Measurements from ENCODE around the gene HID1.
A peak's percentile ranks its signal among the peaks of the same experiment; 100 is the strongest.

Gene HID1

GRCh38 chr17:74950207-74950606, 22.4 kb downstream of the HID1 start:
- no peak for TF ChIP-seq CTCF (IDR thresholded peaks at IDR 0.05; ENCODE audit: extremely low read depth, missing control alignments)
- no peak for DNase-seq (ENCODE audit: low spot score)

GRCh38 chr17:74949455-74950115, 23.0 kb downstream of the HID1 start:
- no peak for TF ChIP-seq CTCF (IDR thresholded peaks at IDR 0.05; ENCODE audit: extremely low read depth, missing control alignments)
- DNase-seq (ENCODE audit: low spot score), result no peak

- no peak for TF ChIP-seq CTCF (IDR thresholded peaks at IDR 0.05; ENCODE audit: extremely low read depth, missing control alignments)
- DNase-seq (ENCODE audit: low spot score), result no peak
Observed at GRCh38 chr17:74947041-74947754, 25.4 kb downstream of the HID1 start.

DNA sequence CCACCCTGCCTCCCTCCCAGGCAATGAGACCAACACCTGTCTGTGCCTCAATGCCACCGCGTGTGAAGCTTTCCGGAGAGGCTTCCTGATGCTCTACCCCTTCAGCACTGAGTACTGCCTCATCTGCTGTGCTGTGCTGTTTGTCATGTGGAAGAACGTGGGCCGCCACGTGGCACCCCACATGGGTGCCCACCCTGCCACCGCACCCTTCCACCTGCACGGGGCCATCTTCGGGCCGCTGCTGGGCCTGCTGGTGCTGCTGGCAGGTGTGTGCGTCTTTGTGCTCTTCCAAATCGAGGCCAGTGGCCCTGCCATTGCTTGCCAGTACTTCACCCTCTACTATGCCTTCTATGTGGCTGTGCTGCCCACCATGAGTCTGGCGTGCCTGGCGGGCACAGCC, 25.9 kb downstream of the HID1 start:
- DNase-seq (ENCODE audit: low spot score), result no peak
- TF ChIP-seq CTCF (IDR thresholded peaks at IDR 0.05; ENCODE audit: extremely low read depth, missing control alignments), result no peak

DNA sequence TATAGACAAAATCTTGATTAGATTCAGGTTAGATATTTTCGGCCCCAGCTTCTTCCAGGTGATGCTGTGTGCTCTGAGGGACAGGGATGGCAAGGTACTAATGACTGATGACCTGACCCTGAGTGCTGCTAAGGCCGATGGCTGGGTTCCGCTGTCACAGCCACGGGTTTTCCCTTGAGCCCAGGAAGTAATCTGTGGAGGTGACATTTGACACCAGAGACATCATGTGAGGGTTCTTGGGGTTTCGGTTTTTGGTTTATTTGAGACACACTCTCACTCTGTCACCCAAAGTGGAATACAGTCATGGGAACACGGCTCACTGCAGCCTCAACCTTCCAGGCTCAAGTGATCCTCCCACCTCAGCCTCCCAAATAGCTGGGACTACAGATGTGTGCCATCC, 27.0 kb downstream of the HID1 start:
- TF ChIP-seq CTCF (IDR thresholded peaks at IDR 0.05; ENCODE audit: extremely low read depth, missing control alignments), result no peak
- peak; percentile 84 for DNase-seq (ENCODE audit: low spot score)

DNA sequence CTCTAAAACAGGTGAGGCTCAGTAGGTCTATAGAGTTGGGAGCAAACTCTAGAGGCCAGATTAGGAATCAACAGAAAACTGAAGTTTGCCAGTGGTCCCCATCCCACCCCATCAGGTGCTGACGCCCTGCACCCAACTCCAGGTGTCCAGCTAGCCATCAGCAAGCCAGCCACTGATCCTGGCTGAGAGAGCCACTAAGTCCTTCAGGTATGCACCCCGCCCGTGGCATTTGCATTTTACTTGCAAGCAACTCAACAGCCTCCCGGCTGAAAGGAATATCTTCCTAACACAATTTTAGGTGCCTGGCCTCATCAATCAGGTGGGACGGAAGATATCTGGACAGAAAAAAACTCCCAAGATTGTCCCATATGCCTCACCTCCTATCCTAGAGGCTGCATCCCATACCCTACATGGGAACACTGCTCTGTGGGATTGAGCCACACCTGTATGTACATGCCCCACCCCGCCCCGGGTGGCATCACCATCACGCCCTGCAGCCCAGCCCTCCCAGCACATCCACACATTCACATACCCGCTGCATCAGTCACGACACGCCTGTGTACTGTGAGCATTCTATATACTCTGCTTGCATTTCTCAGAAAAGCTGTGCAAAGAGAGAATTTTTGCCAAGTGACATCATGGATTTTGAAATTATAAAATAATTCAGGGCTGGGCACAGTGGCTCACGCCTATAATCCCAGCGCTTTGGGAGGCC, 28.6 kb downstream of the HID1 start:
- no peak for TF ChIP-seq CTCF (IDR thresholded peaks at IDR 0.05; ENCODE audit: extremely low read depth, missing control alignments)
- no peak for DNase-seq (ENCODE audit: low spot score)

GRCh38 chr17:74941128-74941725, 31.3 kb downstream of the HID1 start:
- TF ChIP-seq CTCF (IDR thresholded peaks at IDR 0.05; ENCODE audit: extremely low read depth, missing control alignments), result no peak
- DNase-seq (ENCODE audit: low spot score), result no peak
